ENCODE data around the gene OR13F1.

- TF ChIP-seq POLR2A (IDR thresholded peaks at IDR 0.05) (no peak), CTCF (IDR thresholded peaks at IDR 0.05) (no peak)
Observed at GRCh38 chr9:104536756-104537155, 32.7 kb downstream of the OR13F1 start, which contains the start of gene OR13C3.

Data from lower leg skin (tissue), 3 donors.